ENCODE data around the gene TIAM2. TPM values are rescaled to one million over a fixed set of nuclear protein-coding genes. Genes with fewer than 3 reads are reported as not detected.

Gene TIAM2
- total and polyA plus RNA-seq, 2 experiments from 2014 or later = 5.5 to 16.9 TPM

- Histone ChIP-seq H3K79me2 (no peaks in the 10 kb centered on the region), H3K4me2 (no peak overlapping the region), H3K27me3 (no peaks in the 10 kb centered on the region), H4K20me1 (ENCODE audit: insufficient read depth, poor library complexity, severe bottlenecking) (no peaks in the 10 kb centered on the region), H3K9me2 (replicated peaks; ENCODE audit: insufficient read depth) (no peaks in the 10 kb centered on the region), H3K4me3 (no peak overlapping the region), H3K27ac (no peak overlapping the region), H3K36me3 (replicated peaks; ENCODE audit: insufficient read depth, low read depth) (no peaks in the 10 kb centered on the region), H2AFZ (no peak overlapping the region), H3K9me3 (ENCODE audit: low read depth) (no peaks in the 10 kb centered on the region), H3K4me1 (ENCODE audit: insufficient read depth) (no peaks in the 10 kb centered on the region)
- TF ChIP-seq CTCF (IDR thresholded peaks at IDR 0.05; ENCODE audit: poor library complexity) (no peak), EZH2phosphoT487 (IDR thresholded peaks at IDR 0.05; ENCODE audit: low read depth, severe bottlenecking, unreplicated experiment) (no peak), EZH2 (IDR thresholded peaks at IDR 0.05; ENCODE audit: borderline replicate concordance) (no peak)
- WGBS (ENCODE audit: low lambda C conversion rate, missing lambda C conversion rate) = 100% methylated on average over 1 of the region's 1 CpG
- DNase-seq (ENCODE audit: low spot score) = no peak
Observed at GRCh38 chr6:155031091-155031490, 36.0 kb downstream of the TIAM2 start.

- no peak overlapping the region for H2AFZ ChIP-seq
- no peaks in the 10 kb centered on the region for H3K9me3 ChIP-seq (ENCODE audit: low read depth)
- no peaks in the 10 kb centered on the region for H4K20me1 ChIP-seq (ENCODE audit: insufficient read depth, poor library complexity, severe bottlenecking)
- H3K9me2 ChIP-seq (replicated peaks; ENCODE audit: insufficient read depth) = no peaks in the 10 kb centered on the region
- H3K79me2 ChIP-seq = no peaks in the 10 kb centered on the region
- H3K27me3 ChIP-seq = no peaks in the 10 kb centered on the region
- no peaks in the 10 kb centered on the region for H3K4me1 ChIP-seq (ENCODE audit: insufficient read depth)
- H3K27ac ChIP-seq = no peak overlapping the region
- H3K4me2 ChIP-seq = no peak overlapping the region
- DNase-seq (ENCODE audit: low spot score) = no peak
- TF ChIP-seq EZH2phosphoT487 (IDR thresholded peaks at IDR 0.05; ENCODE audit: low read depth, severe bottlenecking, unreplicated experiment) (no peak), CTCF (IDR thresholded peaks at IDR 0.05; ENCODE audit: poor library complexity) (no peak), EZH2 (IDR thresholded peaks at IDR 0.05; ENCODE audit: borderline replicate concordance) (no peak)
- no peak overlapping the region for H3K4me3 ChIP-seq
- no peaks in the 10 kb centered on the region for H3K36me3 ChIP-seq (replicated peaks; ENCODE audit: insufficient read depth, low read depth)
- WGBS (ENCODE audit: low lambda C conversion rate, missing lambda C conversion rate) = 92% methylated on average over 13 of the region's 13 CpGs
Observed at GRCh38 chr6:155033021-155033791, 38.1 kb downstream of the TIAM2 start.

GRCh38 chr6:155036907-155037306 is 41.8 kb downstream of the TIAM2 start:
- TF ChIP-seq CTCF (IDR thresholded peaks at IDR 0.05; ENCODE audit: poor library complexity) (no peak), EZH2phosphoT487 (IDR thresholded peaks at IDR 0.05; ENCODE audit: low read depth, severe bottlenecking, unreplicated experiment) (no peak), EZH2 (IDR thresholded peaks at IDR 0.05; ENCODE audit: borderline replicate concordance) (no peak)
- Histone ChIP-seq H3K27ac (no peak overlapping the region), H3K27me3 (no peaks in the 10 kb centered on the region), H3K79me2 (no peaks in the 10 kb centered on the region), H4K20me1 (ENCODE audit: insufficient read depth, poor library complexity, severe bottlenecking) (no peaks in the 10 kb centered on the region), H3K4me1 (ENCODE audit: insufficient read depth) (peaks cover 6% of the 10 kb centered on the region), H3K4me3 (no peak overlapping the region), H2AFZ (no peak overlapping the region), H3K9me3 (ENCODE audit: low read depth) (no peaks in the 10 kb centered on the region), H3K36me3 (replicated peaks; ENCODE audit: insufficient read depth, low read depth) (no peaks in the 10 kb centered on the region), H3K4me2 (no peak overlapping the region), H3K9me2 (replicated peaks; ENCODE audit: insufficient read depth) (no peaks in the 10 kb centered on the region)
- WGBS (ENCODE audit: low lambda C conversion rate, missing lambda C conversion rate) = 97% methylated on average over 8 of the region's 8 CpGs
- no peak for DNase-seq (ENCODE audit: low spot score)

All from hepatocyte (in vitro differentiated cells).